Measurements from ENCODE around the gene SOX13. TPM values are rescaled to one million over a fixed set of nuclear protein-coding genes. Genes with fewer than 3 reads are reported as not detected.

SOX13 gene
- total RNA-seq, 1 experiment from 2014 or later, result 21.8 TPM

GRCh38 chr1:204102739-204103430 lies 30.0 kb downstream of the SOX13 start:
- H3K9me3 Mint-ChIP-seq (ENCODE audit: low read depth, unreplicated experiment), result no peaks in the 10 kb centered on the region
- CTCF ChIA-PET, result no interaction called here
- H3K4me3 Mint-ChIP-seq (ENCODE audit: low read depth, unreplicated experiment), result no peak overlapping the region
- H3K4me1 Mint-ChIP-seq (ENCODE audit: low read depth, unreplicated experiment), result peaks cover 54% of the 10 kb centered on the region
- H3K36me3 Mint-ChIP-seq (ENCODE audit: insufficient read depth, unreplicated experiment), result peaks cover 13% of the 10 kb centered on the region
- peak overlapping the region; percentile 60 for H3K27ac Mint-ChIP-seq (ENCODE audit: unreplicated experiment)
- DNase-seq, result peak; percentile 45
- BruUV-seq (replicated peaks), result no TSS peak
- no peak for TF ChIP-seq CTCF (IDR thresholded peaks at IDR 0.05; ENCODE audit: unreplicated experiment)
- no peaks in the 10 kb centered on the region for H3K27me3 Mint-ChIP-seq (ENCODE audit: unreplicated experiment)
- intact Hi-C loops (cut with micrococcal nuclease; ENCODE audit: unreplicated experiment), result no loop called here

- CTCF ChIA-PET, result interaction anchor here (1.6 kb wide), 1 partner anchor 26 kb away, joined by 7 read pairs; no protein-coding TSS in a partner anchor
- intact Hi-C loops (cut with micrococcal nuclease; ENCODE audit: unreplicated experiment), result no loop called here
- H3K27me3 Mint-ChIP-seq (ENCODE audit: unreplicated experiment), result no peaks in the 10 kb centered on the region
These were observed 30.5 kb downstream of the SOX13 start for GRCh38 chr1:204103431-204103741.

GRCh38 chr1:204104331-204105130 lies 31.6 kb downstream of the SOX13 start:
- H3K4me3 Mint-ChIP-seq (ENCODE audit: low read depth, unreplicated experiment), result peak overlapping the region; percentile 47
- H3K27me3 Mint-ChIP-seq (ENCODE audit: unreplicated experiment), result no peaks in the 10 kb centered on the region
- TF ChIP-seq CTCF (IDR thresholded peaks at IDR 0.05; ENCODE audit: unreplicated experiment), result no peak
- H3K4me1 Mint-ChIP-seq (ENCODE audit: low read depth, unreplicated experiment), result peaks cover 54% of the 10 kb centered on the region
- BruUV-seq (replicated peaks), result no TSS peak
- peak overlapping the region; percentile 82 for H3K27ac Mint-ChIP-seq (ENCODE audit: unreplicated experiment)
- DNase-seq, result peak; percentile 60
- no peaks in the 10 kb centered on the region for H3K9me3 Mint-ChIP-seq (ENCODE audit: low read depth, unreplicated experiment)
- peaks cover 13% of the 10 kb centered on the region for H3K36me3 Mint-ChIP-seq (ENCODE audit: insufficient read depth, unreplicated experiment)
- intact Hi-C loops (cut with micrococcal nuclease; ENCODE audit: unreplicated experiment), result no loop called here
- CTCF ChIA-PET, result interaction anchor here (0.6 to 1.6 kb wide), 4 partner anchors 23 to 244 kb away, joined by 3 to 7 read pairs (median 4); no protein-coding TSS in a partner anchor

More at GRCh38 chr1:204103431-204103741, 30.5 kb downstream of the SOX13 start:
- peaks cover 54% of the 10 kb centered on the region for H3K4me1 Mint-ChIP-seq (ENCODE audit: low read depth, unreplicated experiment)
- H3K27ac Mint-ChIP-seq (ENCODE audit: unreplicated experiment), result peak overlapping the region; percentile 60
- no TSS peak for BruUV-seq (replicated peaks)
- no peaks in the 10 kb centered on the region for H3K9me3 Mint-ChIP-seq (ENCODE audit: low read depth, unreplicated experiment)
- peaks cover 13% of the 10 kb centered on the region for H3K36me3 Mint-ChIP-seq (ENCODE audit: insufficient read depth, unreplicated experiment)
- no peak for TF ChIP-seq CTCF (IDR thresholded peaks at IDR 0.05; ENCODE audit: unreplicated experiment)
- DNase-seq, result no peak
- no peak overlapping the region for H3K4me3 Mint-ChIP-seq (ENCODE audit: low read depth, unreplicated experiment)

GRCh38 chr1:204105131-204105515 lies 32.2 kb downstream of the SOX13 start:
- Mint-ChIP-seq H3K36me3 (ENCODE audit: insufficient read depth, unreplicated experiment) (peaks cover 13% of the 10 kb centered on the region), H3K9me3 (ENCODE audit: low read depth, unreplicated experiment) (no peaks in the 10 kb centered on the region), H3K27me3 (ENCODE audit: unreplicated experiment) (no peaks in the 10 kb centered on the region), H3K4me3 (ENCODE audit: low read depth, unreplicated experiment) (peak overlapping the region; percentile 47), H3K4me1 (ENCODE audit: low read depth, unreplicated experiment) (peaks cover 53% of the 10 kb centered on the region), H3K27ac (ENCODE audit: unreplicated experiment) (peak overlapping the region; percentile 82)
- intact Hi-C loops (cut with micrococcal nuclease; ENCODE audit: unreplicated experiment), result no loop called here
- TF ChIP-seq CTCF (IDR thresholded peaks at IDR 0.05; ENCODE audit: unreplicated experiment), result no peak
- DNase-seq, result no peak
- CTCF ChIA-PET, result interaction anchor here (0.6 to 1.6 kb wide), 2 partner anchors 24 to 124 kb away, joined by 4 to 7 read pairs; no protein-coding TSS in a partner anchor
- BruUV-seq (replicated peaks), result no TSS peak

Measured in Calu3 (cell line).